Frontal cortex (tissue), 4 donors: ENCODE data around the gene CDH4. TPM values are rescaled to one million over a fixed set of nuclear protein-coding genes. Genes with fewer than 3 reads are reported as not detected.
"Not testable (repeated sequence)": the region's sequence is repeated elsewhere in the genome, so short reads cannot be mapped to it uniquely, and the experiment has no call there.

Experiments used
- DNase-seq, 2 donors: peaks; one replicate each; pipeline ENCODE4 v3.0.0; 2012; ENCODE audit warnings: low spot score in 2 of 2
- FAIRE-seq: peaks from 2 replicates; lab custom pipeline; 2012; peaks lifted over from hg19 to GRCh38; lab: Jason Lieb, UNC
- total RNA-seq: library from RNA; depleted of rRNA; stranded (reverse); fragments of >200 nt; gene quantifications from one replicate; pipeline ENCODE4 v1.2.3, GENCODE V29; 2014
- donor health status: control.
- donor health status: control.
- donor health status: control.

The CDH4 gene
- total RNA-seq, 1 donor from 2014 or later: 22.8 TPM

DNA sequence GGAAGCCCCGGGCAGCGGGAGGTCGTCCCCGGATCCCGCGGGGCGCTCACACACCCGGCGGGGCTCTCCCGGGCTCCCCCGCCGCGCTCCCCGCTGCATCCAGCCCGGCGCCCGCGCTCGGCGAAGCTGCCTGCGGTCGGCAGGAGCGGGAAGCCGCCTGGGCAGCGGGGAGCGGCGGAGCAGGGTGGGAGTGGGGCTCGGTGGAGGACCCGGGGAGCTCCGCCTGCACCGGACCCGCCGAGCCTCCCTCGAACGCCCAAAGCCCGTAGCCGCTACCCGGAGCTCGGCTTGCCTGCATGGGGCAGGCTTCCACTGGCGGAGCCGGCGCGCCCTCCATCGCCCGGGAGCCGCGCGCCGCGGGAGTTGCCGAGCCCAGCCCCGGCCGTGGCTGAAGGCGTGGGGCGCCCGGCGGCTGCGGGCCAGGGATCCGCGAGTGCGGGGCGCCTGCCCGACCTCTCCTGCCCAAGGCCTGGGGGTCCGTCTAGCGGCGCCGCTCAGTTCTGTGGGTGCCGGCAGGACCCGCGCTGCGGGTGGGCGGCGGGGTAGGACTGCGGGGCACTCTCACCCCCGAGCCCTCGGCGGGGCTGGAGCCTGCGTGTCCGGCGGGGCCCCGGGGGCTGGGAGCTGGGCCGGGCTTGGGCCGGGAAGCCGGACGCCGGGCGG lies 671 bp downstream of the CDH4 start:
- peak; percentile 52 to 58 for DNase-seq
- no peak for FAIRE-seq

DNA sequence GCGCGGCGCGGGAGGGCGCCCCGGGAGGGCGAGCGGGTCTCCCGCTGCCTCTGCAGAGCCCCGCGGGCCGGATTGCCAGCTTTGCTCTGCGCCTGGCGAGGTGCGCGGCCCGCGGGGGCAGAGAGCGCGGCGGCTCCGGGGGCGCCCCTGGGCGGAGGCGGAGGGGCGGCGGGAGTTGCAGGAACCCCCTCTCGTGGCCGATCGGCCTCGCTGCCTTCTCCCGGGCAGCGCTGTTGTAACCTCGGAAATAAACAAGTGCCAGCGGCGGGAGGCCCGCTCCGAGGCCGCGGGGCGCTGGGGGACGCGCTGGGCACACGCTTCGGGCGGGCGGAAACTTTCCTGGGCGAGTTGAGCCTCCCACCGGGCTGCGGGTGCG lies 1.2 kb downstream of the CDH4 start:
- DNase-seq: peak; percentile 69 to 70
- FAIRE-seq: no peak

DNA sequence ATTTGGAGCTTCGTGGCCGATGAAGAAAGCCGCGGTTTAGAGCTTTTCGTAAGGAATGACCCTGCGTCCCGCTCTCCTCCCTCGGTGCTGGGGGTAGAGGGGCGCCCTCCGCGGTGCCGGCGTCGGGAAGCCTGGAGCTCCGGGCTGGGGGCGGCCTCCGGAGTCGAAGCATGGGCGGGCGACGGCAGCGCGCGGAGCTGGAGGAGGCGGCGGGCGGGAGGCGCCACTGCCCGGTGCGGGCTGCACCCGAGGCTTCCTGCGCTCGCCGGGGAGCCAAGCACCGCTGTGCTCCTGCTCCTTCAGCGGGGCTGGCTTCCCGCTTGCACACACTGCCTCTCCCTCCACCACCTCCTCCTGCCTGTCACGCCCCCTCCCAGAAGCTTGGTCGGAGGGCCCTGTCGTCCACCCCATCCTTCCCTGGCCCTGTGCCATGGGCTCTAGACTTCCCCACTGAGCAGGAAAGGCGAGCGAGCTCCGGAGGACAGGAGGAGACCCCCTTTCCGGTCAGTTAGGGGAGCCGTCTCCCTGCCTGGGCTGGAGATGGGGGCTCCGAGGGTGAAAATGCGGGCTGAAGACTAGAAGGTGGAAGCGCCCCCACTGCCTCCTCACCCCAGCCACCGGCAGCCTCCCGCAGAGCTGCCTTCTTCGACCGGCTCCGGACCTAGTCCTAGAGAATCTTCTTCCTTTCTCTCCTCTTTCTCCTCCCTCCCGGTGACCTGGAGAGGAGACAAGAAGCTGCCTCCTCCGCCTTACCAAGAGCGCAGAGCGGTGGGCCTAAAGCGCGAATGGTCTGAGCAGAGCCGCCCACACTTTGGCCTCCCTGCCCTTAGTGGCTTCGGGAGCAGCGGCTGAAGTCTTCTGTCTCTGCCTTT lies 1.8 kb downstream of the CDH4 start:
- no peak for FAIRE-seq
- peak; percentile 34 to 46 for DNase-seq

DNA sequence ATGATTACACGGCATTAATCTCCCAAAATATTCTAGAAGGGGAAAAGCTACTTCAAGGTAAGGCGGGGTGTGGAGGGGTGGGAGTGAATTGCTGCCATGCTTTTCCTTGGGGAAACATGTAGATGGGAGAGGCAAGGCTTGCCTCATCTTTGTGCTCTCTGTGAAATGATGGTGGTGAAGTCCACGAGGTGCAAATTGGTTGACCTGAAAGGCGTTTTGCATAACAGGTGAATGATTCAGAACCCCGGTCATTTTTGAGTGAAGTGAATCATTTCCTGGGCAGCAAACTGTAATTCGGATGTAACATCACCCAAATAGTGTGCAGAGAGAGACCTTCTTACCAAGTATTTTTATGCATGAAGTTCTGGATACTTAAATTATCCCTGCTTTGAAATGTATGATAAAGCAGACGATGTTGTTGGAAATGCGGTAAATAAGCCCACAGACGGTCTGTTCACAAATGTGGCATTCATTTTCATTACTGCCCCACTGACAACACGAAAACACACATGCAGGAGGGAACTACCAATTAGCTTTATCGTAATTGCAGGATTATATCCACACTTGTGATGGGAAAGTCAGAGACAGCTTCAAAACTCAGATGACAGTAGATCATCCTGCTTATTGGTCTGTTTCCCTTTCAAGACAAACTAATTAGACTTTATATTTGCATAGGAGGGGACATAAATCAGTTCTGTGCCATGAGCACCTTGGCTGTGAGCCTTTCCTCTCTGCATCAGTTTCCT lies 3.0 kb downstream of the CDH4 start:
- DNase-seq (no peak), FAIRE-seq (no peak)

DNA sequence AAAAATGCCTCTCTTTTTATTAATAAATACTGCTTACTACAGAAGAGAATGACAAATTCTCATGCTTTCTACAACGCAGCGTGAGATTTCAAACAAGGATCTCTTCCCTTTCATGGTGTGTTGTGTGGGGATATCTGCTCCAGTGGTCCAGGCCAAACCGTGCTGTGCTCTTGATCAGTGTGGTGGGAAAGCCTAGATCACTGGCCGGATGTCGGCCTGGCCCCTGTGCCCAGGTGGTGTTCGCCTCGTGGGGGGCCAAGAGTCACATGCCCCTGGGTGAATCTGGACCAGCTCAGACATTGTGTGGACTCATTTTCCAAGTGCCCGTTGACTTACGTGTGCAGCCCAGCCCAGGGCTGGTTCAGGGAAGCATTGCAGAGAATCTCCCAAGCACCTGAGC lies 4.3 kb downstream of the CDH4 start:
- DNase-seq (no peak), FAIRE-seq (no peak)

DNA sequence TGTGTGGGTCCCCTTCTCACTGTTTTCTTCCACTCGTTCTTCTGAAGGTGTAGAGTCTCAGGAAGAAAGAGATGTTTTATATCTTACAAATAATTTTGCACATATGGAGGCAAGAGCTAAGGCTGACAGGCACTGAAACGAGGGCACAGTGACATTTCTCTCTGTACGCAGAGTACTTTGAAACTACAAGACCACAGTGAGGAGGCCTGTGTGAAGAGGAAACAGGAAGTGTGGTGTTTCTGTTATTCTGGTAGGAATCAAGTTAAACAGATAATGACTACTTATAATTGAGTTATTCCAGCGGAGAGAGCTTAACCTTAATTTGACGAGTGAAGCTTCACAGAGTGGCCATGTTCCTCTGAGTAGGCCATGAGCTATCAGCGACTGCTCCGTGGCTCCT lies 4.8 kb downstream of the CDH4 start:
- FAIRE-seq: no peak
- no peak for DNase-seq

DNA sequence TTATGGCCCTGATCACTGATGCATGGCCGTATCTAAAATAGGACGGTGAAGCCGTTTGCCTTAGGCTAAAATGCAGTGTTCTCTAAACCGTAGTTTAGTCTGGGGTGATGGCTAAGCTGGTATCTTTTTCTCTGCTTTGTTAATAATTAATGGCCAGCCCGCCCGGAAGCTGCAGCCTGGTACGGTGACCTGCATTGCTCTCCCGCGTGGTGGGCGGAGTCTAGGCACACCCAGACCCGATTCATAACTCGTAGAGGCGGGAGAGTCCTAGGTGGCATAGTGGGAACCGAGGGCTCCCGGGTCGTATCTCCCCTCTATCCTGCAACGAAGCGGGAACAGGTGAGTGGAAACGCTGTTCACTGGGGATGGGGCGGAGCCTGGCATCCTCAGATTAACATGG lies 5.5 kb downstream of the CDH4 start:
- FAIRE-seq (no peak), DNase-seq (no peak)

DNA sequence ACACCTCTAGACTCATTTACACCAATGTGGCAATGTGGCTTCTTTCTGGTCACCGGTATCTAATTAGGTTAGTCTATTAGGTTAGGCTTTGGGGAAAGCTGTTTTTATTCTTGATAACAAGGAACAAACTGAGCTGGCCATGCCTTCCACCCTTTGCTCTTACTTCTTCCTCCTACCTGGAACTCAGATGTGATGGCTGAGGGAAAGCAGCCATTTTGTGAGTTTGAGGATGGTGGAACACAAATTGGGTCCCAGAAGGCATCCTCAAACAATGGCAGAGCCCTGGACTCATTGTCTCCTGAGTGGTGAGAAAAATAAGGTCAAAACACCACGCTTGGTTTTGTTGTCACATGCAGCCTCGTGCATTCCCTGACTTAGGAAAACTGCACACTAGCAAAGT lies 7.7 kb downstream of the CDH4 start:
- no peak for FAIRE-seq
- no peak for DNase-seq

DNA sequence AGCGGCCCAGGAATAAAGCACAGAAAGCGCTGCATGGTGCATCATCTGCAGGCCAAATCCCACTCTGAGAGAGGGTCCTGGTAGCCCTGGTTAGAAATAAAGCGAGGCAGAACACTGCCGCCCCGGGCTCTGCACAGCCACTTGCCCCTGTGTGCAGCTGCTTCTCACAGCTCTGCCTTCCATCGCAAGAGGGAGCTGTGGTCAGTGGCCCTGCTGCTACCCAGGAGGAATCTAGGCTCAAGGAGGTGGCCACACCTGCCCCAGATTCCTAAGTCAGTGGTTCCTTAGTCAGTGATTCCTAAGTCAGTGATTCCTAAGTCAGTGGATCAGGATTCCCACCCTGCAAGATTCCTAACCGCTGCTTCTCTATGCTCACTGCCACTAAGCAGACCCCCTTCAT lies 8.8 kb downstream of the CDH4 start:
- DNase-seq (no peak), FAIRE-seq (no peak)

DNA sequence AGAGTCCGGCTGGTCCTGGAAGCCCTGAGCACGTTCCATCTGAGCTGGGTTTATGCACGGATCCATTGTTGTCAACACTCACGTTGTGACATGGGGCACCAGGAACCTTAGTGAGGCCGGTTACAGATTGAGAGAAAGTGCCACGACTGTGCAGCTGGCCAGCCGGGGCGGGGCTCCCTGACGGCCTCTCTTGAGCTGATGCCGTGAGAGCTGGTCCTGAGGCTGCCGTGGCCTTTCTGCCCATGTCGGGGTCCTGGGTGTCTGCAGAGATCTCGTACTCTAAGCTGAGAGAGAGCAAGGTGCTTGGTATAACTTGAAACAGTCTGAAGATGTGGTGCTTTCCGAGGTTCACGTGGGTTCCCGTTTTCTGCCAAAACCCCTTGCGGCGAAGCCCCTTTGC lies 10.0 kb downstream of the CDH4 start:
- no peak for FAIRE-seq

DNA sequence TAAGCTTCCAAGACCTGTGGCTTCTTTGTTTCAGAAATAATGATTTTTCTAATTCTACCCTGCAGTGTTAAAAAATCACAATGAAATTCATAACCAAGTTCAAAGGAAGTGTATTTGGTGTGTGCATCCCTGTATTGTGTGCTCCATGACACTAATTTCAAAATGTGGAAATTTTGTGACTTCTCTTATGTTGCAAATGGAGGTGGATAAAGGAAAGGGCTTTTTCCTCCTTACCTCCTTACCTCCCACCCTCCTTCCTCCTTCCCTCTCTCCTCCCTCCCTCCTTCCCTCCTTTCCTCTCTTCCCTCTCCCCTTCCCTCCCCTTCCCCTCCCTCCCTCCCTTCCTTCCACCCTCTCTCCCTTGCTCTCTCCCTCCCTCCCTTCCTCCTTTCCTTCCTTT lies 10.5 kb downstream of the CDH4 start:
- no peak for FAIRE-seq

More for the DNA sequence above, 10.0 kb downstream of the CDH4 start:
- no peak for DNase-seq

DNA sequence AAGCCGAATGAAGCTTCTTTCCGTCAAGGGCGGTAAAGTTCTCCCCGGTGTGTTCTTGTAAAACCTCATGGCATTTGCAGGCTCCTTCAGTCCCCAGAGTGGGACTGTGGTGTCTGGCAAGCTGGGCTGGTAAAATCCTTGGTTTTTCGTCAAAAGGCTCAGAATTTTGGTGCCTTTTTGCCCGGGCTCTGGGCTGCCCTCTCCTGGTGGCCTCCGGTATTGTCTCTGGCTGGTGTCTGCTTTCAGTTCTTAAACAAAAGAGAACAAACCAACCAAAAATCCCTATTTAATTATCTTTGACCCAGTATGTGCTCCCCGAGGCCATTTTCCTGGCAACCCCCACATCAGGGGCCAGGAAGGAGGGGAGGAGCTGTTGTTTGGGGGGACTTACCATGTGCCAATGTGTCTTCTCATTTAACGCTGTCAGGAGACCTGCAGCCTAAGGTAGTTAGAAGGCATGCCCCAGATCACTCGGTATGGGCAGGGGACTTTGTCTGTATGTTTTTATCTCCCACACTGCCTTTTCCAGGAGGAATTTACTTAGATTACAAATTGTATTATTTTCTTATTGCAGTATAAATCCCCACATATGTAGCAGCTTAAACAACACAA lies 11.1 kb downstream of the CDH4 start:
- DNase-seq (no peak), FAIRE-seq (no peak)

More for the DNA sequence above, 10.5 kb downstream of the CDH4 start:
- DNase-seq: no peak

DNA sequence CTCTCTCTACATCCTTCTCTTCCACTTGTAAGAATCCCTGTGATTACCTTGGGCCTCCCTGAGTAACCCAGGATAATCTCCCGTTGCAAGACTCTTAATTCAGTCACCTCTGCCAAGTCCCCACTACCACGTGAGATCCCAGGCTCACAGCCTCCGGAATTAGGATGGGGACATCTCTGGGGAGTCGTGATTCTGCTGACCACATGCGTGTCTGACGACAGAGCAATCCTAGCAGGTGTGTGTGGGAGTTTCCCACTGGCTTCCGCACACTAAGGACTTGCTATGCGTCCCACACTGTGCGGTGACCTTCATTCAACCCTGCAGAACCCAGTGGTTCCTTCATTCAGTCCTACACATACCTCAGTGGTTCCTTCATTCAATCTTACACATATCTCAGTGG lies 11.9 kb downstream of the CDH4 start:
- DNase-seq (no peak), FAIRE-seq (no peak)

DNA sequence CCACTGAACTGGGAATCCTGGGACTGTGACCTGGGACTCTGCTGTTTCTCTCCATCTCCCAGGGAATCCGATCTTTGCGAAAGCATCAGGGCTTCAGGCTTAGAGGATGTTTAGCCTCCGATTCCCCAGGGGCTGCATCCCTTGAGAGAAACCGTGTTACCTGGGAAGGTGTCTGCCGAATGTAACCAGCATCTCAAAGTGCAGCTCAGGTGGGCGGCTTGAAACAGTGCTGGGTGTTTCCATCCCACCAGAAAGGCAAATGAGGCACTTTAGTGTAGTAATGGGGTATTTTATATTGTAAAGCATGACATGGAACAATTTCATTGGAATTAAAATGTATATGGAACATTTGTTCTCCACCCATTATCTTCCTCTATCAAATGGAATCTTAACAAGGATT lies 15.2 kb downstream of the CDH4 start:
- FAIRE-seq (no peak), DNase-seq (no peak)

DNA sequence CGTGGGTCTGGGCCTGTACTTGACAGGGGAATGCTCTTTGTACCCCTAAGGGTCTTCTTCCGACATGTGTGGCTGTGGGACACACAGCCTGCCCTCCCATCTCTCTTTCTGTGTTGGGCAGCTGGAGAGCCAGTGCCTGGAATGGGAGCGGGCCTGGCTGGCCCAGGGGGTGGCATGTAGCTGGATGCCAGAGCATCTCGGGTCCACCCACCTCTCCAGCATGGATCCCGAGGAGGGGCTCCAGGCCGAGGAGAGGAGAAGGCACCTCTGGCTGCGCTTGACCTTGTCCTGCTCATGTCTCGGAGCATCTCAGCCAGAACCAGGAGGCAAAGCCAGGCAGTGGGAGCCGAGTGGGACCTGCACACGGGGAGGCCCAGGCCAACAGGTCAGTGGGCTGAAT lies 16.0 kb downstream of the CDH4 start:
- FAIRE-seq: no peak
- no peak for DNase-seq

DNA sequence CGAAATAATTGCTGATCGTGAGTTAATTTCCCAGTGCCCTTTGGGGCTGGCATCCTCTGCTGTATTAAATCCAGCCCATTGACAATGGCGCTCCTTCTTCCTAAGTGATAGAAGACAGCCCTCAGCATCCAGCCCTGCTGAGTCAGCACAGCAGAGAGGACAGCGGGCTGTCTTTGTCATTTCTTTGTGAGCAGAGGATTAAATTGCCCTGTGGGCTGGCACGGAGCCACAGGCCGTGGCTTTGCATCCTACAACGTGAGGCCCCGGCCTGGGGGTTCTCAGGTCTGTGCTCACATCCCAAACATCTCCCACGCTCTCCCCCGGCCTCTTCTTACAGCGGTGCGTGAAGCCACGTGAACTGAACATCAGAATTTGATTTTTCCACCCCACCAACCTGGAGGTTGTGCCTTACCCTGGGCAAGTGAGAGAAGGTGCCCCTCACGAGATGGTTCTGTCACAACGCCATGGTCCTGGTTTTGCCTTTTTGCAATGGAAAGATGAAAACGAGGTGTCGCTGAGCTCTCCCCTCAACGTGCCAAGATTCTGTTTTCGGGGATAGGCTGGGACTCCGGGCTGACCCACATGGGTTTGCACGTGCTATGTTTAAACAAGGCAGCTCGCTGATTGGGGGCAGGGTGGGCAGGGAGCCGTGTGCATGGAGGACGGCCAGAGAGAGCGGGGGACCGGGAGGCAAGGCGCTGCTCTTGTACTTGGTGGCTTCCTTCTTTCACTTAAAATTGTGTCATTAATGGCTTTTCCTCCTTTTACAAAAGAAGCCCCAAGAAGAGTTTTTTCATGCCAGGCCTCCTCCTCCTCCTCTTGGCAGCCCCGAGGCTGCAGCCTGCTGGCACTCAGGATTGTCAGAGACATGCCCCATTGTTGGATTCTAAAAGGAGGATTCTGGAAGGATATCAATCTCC lies 19.5 kb downstream of the CDH4 start:
- peak; percentile 53 to 58 for DNase-seq
- FAIRE-seq: no peak

DNA sequence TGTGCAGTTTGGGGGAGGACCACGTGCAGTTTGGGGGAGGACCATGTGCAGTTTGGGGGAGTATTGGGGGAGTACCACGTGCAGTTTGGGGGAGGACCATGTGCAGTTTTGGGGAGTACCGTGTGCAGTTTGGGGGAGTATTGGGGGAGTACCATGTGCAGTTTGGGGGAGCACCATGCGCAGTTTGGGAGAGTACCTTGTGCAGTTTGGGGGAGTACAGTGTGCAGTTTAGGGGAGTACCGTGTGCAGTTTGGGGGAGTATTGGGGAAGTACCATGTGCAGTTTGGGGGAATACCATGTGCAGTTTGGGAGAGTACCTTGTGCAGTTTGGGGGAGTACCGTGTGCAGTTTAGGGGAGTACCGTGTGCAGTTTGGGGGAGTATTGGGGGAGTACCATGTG lies 21.0 kb downstream of the CDH4 start:
- FAIRE-seq, DNase-seq: not testable (repeated sequence)

DNA sequence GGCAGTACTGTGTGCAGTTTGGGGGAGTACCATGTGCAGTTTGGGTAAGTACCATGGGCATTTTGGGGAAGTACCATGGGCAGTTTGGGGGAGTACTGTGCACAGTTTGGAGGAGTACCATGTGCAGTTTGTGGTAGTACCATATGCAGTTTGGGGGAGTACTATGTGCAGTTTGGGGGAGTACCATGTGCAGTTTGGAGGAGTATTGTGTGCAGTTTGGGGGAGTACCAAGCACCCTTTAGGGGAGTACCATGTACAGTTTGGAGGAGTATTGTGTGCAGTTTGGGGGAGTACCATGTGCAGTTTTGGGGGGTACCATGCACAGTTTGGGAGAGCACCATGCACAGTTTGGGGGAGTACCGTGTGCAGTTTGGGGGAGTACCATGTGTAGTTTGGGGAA lies 21.6 kb downstream of the CDH4 start:
- not testable (repeated sequence) for DNase-seq, FAIRE-seq

DNA sequence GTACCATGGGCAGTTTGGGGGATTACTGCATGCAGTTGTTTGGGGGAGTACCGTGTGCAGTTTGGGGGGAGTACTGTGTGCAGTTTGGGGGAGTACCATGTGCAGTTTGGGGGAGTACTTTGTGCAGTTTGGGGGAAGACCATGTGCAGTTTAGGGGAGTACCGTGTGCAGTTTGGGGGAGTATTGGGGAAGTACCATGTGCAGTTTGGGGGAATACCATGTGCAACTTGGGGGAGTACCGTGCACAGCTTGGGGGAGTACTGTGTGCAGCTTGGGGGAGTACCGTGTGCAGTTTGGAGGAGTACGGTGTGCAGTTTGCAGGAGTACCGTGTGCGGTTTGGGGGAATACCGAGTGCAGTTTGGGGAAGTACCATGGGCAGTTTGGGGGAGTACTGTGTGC lies 22.3 kb downstream of the CDH4 start:
- FAIRE-seq (no peak), DNase-seq (no peak)
